T-helper 1 cell treated with Interleukin-12 subunit alpha and Interleukin-12 subunit beta and Interleukin-4 antibody, amounts not matched to agents 30 μg/mL and 1 μg/mL, for 36 hours (primary cell): ENCODE results near the gene EFEMP1.

ENCODE experiments used
- H3K27ac Mint-ChIP-seq: one replicate; pipeline ENCODE4 v1.8.0; 2021; ENCODE audit warnings: mild to moderate bottlenecking, mixed read lengths
- H3K27me3 Mint-ChIP-seq: one replicate; pipeline ENCODE4 v1.8.0; 2021; ENCODE audit warnings: low read depth, mixed read lengths
- H3K36me3 Mint-ChIP-seq: one replicate; pipeline ENCODE4 v1.8.0; 2021; ENCODE audit warnings: low read depth, mixed read lengths
- H3K4me1 Mint-ChIP-seq: one replicate; pipeline ENCODE4 v1.8.0; 2021; ENCODE audit warnings: low read depth, mixed read lengths
- H3K4me3 Mint-ChIP-seq: one replicate; pipeline ENCODE4 v1.8.0; 2021; ENCODE audit warnings: mild to moderate bottlenecking, moderate library complexity, mixed read lengths
- H3K9me3 Mint-ChIP-seq: one replicate; pipeline ENCODE4 v1.8.0; 2021; ENCODE audit warnings: mixed read lengths

Gene EFEMP1

GRCh38 chr2:55949211-55949610 lies 25.6 kb upstream of the EFEMP1 start:
- no peaks in the 10 kb centered on the region for H3K27me3 Mint-ChIP-seq
- no peaks in the 10 kb centered on the region for H3K4me1 Mint-ChIP-seq
- H3K27ac Mint-ChIP-seq = no peak overlapping the region
- H3K4me3 Mint-ChIP-seq = no peak overlapping the region
- H3K9me3 Mint-ChIP-seq = no peaks in the 10 kb centered on the region
- H3K36me3 Mint-ChIP-seq = no peaks in the 10 kb centered on the region

DNA sequence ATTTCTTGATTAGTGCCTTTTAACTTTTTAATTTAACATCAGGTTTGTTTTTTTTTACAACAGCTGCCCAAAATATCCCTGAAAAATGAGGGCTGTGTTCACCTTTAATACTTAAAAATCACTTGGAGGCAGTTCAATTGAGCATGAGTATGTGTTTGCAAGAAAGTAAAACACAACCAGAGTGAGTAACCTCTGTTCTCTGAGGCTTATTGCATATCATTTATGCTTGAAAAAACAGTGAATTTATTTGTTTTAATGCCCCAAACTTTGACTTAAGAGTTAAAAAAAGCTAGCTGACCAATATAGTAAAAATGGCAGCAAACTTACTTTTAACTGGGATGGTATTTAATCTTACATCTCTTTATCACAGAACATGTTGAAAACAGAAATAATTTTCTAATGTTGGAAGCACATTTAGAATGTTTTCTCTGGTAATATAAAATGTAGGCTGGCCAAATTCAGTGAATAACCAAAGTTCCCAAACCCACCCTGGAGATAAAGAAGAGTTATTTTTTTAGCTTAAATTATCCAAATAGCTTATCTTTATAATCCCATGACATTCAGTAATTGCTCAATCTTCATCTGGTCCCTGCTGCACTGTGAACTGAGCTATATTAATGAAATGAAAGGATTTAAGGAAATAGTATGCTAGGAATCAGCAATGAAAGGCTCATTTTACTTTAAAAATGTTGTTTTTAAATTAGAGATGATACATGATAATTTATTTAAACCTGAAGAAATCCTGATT lies 24.8 kb upstream of the EFEMP1 start:
- H3K36me3 Mint-ChIP-seq = no peaks in the 10 kb centered on the region
- H3K27ac Mint-ChIP-seq = no peak overlapping the region
- H3K4me3 Mint-ChIP-seq = no peak overlapping the region
- no peaks in the 10 kb centered on the region for H3K9me3 Mint-ChIP-seq
- no peaks in the 10 kb centered on the region for H3K4me1 Mint-ChIP-seq
- H3K27me3 Mint-ChIP-seq = no peaks in the 10 kb centered on the region

- H3K4me3 Mint-ChIP-seq = no peak overlapping the region
- no peaks in the 10 kb centered on the region for H3K4me1 Mint-ChIP-seq
- H3K9me3 Mint-ChIP-seq = no peaks in the 10 kb centered on the region
- no peaks in the 10 kb centered on the region for H3K27me3 Mint-ChIP-seq
- no peak overlapping the region for H3K27ac Mint-ChIP-seq
- no peaks in the 10 kb centered on the region for H3K36me3 Mint-ChIP-seq
These were observed 24.2 kb upstream of the EFEMP1 start for GRCh38 chr2:55947752-55948151.

DNA sequence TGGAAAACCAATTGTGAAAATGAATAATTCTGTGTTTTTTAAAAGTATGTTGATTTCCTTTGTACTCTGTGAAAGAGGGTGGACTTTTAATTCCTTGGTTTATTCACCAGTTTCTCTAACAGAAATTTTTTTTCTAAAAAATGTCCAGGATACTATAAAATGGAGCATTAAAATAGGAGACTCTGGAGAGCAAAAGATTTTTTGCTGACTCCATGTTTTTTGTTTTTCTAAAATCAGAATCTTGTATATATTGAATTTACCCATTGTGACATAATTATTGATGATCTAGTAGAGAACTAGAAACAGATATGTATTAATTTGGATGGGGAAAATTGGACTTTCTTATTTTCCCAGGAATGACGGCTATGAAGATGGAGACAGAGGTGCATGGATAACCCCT lies 23.2 kb upstream of the EFEMP1 start:
- H3K4me1 Mint-ChIP-seq = no peaks in the 10 kb centered on the region
- no peak overlapping the region for H3K4me3 Mint-ChIP-seq
- H3K27ac Mint-ChIP-seq = no peak overlapping the region
- H3K36me3 Mint-ChIP-seq = no peaks in the 10 kb centered on the region
- H3K27me3 Mint-ChIP-seq = no peaks in the 10 kb centered on the region
- no peaks in the 10 kb centered on the region for H3K9me3 Mint-ChIP-seq

DNA sequence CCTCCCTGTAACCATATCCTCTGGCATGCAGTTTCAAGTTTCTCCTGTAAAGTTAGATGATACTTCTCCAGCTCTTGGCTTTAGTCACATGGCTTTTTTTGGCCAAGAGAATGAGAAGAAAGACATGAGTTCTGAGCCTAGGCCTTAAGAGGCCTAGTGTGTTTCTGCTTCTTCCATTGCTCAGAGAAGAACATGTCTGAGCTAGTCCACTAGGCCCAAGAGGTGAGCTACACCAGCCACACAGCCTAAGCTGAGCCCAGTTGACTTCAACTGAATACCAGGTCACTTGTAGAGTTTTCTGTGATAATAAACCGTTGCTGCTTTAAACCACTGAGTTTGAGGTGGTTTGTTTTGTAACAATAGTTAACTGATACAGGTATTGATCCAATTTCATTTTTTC lies 19.9 kb upstream of the EFEMP1 start:
- no peak overlapping the region for H3K27ac Mint-ChIP-seq
- H3K36me3 Mint-ChIP-seq = no peaks in the 10 kb centered on the region
- H3K4me1 Mint-ChIP-seq = no peaks in the 10 kb centered on the region
- no peaks in the 10 kb centered on the region for H3K27me3 Mint-ChIP-seq
- H3K4me3 Mint-ChIP-seq = no peak overlapping the region
- no peaks in the 10 kb centered on the region for H3K9me3 Mint-ChIP-seq

DNA sequence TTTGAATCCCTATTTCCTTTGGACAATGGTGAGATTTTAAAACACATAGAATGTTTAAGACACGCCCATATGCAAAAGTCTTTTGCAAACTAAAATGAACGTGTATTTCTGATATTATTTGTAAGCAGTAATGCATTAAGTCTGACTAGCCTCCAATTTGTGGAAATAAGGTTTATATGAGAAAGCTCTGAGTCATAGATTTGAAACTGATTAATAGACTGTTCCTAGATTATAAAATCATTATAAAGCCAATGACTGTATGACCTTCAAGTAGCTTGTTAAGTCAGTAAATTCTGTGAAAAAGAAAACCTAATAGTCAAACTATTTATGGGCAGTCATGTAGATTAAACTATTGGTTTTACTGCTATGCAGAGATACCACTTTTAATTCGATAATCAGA lies 12.8 kb upstream of the EFEMP1 start:
- Mint-ChIP-seq H3K27ac (no peak overlapping the region), H3K9me3 (no peaks in the 10 kb centered on the region), H3K36me3 (no peaks in the 10 kb centered on the region), H3K27me3 (no peaks in the 10 kb centered on the region), H3K4me3 (no peak overlapping the region), H3K4me1 (no peaks in the 10 kb centered on the region)

GRCh38 chr2:55934337-55934736 lies 10.8 kb upstream of the EFEMP1 start:
- H3K27me3 Mint-ChIP-seq = no peaks in the 10 kb centered on the region
- H3K4me1 Mint-ChIP-seq = no peaks in the 10 kb centered on the region
- no peaks in the 10 kb centered on the region for H3K36me3 Mint-ChIP-seq
- no peaks in the 10 kb centered on the region for H3K9me3 Mint-ChIP-seq
- H3K27ac Mint-ChIP-seq = no peak overlapping the region
- H3K4me3 Mint-ChIP-seq = no peak overlapping the region

- Mint-ChIP-seq H3K4me1 (no peaks in the 10 kb centered on the region), H3K4me3 (no peak overlapping the region), H3K36me3 (no peaks in the 10 kb centered on the region), H3K27me3 (no peaks in the 10 kb centered on the region), H3K27ac (no peak overlapping the region), H3K9me3 (no peaks in the 10 kb centered on the region)
These were observed 9.3 kb upstream of the EFEMP1 start for GRCh38 chr2:55932843-55933242.

GRCh38 chr2:55931281-55931680 lies 7.7 kb upstream of the EFEMP1 start:
- peaks cover 5% of the 10 kb centered on the region for H3K27me3 Mint-ChIP-seq
- H3K4me3 Mint-ChIP-seq = no peak overlapping the region
- no peaks in the 10 kb centered on the region for H3K4me1 Mint-ChIP-seq
- no peaks in the 10 kb centered on the region for H3K9me3 Mint-ChIP-seq
- H3K36me3 Mint-ChIP-seq = no peaks in the 10 kb centered on the region
- no peak overlapping the region for H3K27ac Mint-ChIP-seq

GRCh38 chr2:55929476-55929875 lies 5.9 kb upstream of the EFEMP1 start:
- no peaks in the 10 kb centered on the region for H3K9me3 Mint-ChIP-seq
- H3K4me1 Mint-ChIP-seq = no peaks in the 10 kb centered on the region
- H3K27ac Mint-ChIP-seq = no peak overlapping the region
- H3K36me3 Mint-ChIP-seq = no peaks in the 10 kb centered on the region
- H3K4me3 Mint-ChIP-seq = no peak overlapping the region
- peaks cover 13% of the 10 kb centered on the region for H3K27me3 Mint-ChIP-seq

GRCh38 chr2:55926974-55927373 lies 3.4 kb upstream of the EFEMP1 start:
- Mint-ChIP-seq H3K27me3 (peaks cover 36% of the 10 kb centered on the region), H3K4me1 (peaks cover 2% of the 10 kb centered on the region), H3K9me3 (no peaks in the 10 kb centered on the region), H3K36me3 (no peaks in the 10 kb centered on the region), H3K4me3 (no peak overlapping the region), H3K27ac (no peak overlapping the region)

DNA sequence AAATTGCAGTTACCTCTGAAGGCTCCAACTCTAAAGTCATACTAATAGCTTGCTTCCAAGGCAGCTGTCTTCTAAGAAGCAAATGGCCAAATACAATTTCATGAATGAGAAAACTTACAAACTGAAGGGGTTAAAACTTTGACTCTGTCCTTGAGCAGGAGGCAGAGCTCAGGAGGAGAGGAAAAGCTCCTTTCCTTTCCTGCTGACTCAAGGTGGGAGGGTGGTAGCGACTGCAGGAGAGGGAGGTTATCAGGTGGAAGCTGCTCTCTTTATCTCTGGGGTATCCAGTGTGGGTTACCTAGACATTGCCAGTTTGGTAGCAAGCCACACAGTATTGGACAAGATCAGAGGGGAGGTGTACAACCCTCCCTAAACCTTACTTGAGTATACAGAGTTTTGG lies 2.7 kb upstream of the EFEMP1 start:
- Mint-ChIP-seq H3K27ac (no peak overlapping the region), H3K4me3 (no peak overlapping the region), H3K4me1 (peaks cover 2% of the 10 kb centered on the region), H3K9me3 (no peaks in the 10 kb centered on the region), H3K27me3 (peaks cover 40% of the 10 kb centered on the region), H3K36me3 (no peaks in the 10 kb centered on the region)

DNA sequence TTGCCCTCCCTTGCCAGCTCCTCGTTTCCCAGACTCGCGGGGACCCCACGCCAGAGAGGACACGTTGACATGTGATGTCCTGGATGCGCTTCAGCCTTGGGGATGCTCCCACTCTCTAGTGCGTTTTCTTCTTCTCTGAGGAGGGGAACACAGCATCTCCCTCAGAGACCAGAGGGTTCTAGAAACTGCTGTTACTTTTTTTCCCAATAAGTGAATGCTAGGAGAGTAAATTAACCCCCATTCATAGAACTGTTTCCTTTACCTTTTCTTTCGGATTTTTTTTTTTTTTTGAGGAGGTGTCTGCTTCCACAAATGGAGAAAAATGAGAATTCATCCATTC lies 370 bp upstream of the EFEMP1 start:
- no peak overlapping the region for H3K4me3 Mint-ChIP-seq
- H3K9me3 Mint-ChIP-seq = no peaks in the 10 kb centered on the region
- peaks cover 42% of the 10 kb centered on the region for H3K27me3 Mint-ChIP-seq
- no peak overlapping the region for H3K27ac Mint-ChIP-seq
- H3K4me1 Mint-ChIP-seq = peaks cover 2% of the 10 kb centered on the region
- H3K36me3 Mint-ChIP-seq = no peaks in the 10 kb centered on the region

- Mint-ChIP-seq H3K4me3 (no peak overlapping the region), H3K9me3 (no peaks in the 10 kb centered on the region), H3K36me3 (no peaks in the 10 kb centered on the region), H3K27ac (no peak overlapping the region), H3K27me3 (peaks cover 42% of the 10 kb centered on the region), H3K4me1 (peaks cover 2% of the 10 kb centered on the region)
These were observed 1.2 kb downstream of the EFEMP1 start for GRCh38 chr2:55922291-55922907.

DNA sequence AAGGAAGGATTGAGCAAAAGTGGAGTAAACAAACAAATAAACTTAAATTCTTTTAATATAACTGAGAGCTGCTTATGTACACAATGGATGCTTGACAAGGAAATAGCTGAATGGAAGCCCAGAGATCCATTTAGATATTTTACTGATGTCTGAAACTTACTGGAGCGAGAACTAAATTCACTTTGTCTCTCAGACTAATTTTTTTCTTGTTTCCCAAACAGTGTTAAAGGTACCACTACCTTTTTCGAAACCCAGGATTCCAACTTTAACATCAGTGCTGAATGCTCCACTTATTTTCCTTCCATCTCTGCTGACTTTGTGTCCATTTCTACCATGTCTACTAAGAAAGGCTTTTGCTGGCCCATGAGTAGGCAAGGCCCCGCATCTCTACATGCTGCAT lies 4.0 kb downstream of the EFEMP1 start:
- no peak overlapping the region for H3K4me3 Mint-ChIP-seq
- H3K36me3 Mint-ChIP-seq = no peaks in the 10 kb centered on the region
- H3K27me3 Mint-ChIP-seq = peaks cover 29% of the 10 kb centered on the region
- peaks cover 2% of the 10 kb centered on the region for H3K4me1 Mint-ChIP-seq
- H3K9me3 Mint-ChIP-seq = no peaks in the 10 kb centered on the region
- no peak overlapping the region for H3K27ac Mint-ChIP-seq
